GM23248 (cell line): ENCODE data around the gene DDX3X. TPM values are rescaled to one million over a fixed set of nuclear protein-coding genes. Genes with fewer than 3 reads are reported as not detected.

Experiments used
- DNase-seq: peaks from one replicate; pipeline ENCODE4 v3.0.0-alpha.2; 2015
- H2AFZ ChIP-seq: fragments of 200-600 bp; sonication (generic); 2 replicates; pipeline ENCODE4 v1.6.1; 2016; ENCODE audit warnings: antibody characterized with exemption
- H3F3A ChIP-seq: fragments of 200-600 bp; sonication (generic); 2 replicates; pipeline ENCODE4 v1.6.1; 2016; ENCODE audit warnings: mild to moderate bottlenecking, antibody characterized with exemption, mixed run types; ENCODE audit not compliant: insufficient read depth
- H3K27ac ChIP-seq: fragments of 200-600 bp; sonication (generic); 2 replicates; pipeline ENCODE4 v1.5.1; 2016; ENCODE audit warnings: mild to moderate bottlenecking
- H3K27me3 ChIP-seq: fragments of 200-600 bp; sonication (generic); replicated peaks from 2 replicates; pipeline ENCODE4 v1.6.1; 2016; ENCODE audit warnings: mild to moderate bottlenecking; ENCODE audit not compliant: insufficient read depth
- H3K36me3 ChIP-seq: fragments of 200-600 bp; sonication (generic); 2 replicates; pipeline ENCODE4 v1.6.1; 2016; ENCODE audit warnings: low read depth, mild to moderate bottlenecking
- H3K4me1 ChIP-seq: fragments of 200-600 bp; sonication (generic); 2 replicates; pipeline ENCODE4 v1.6.1; 2016; ENCODE audit warnings: mild to moderate bottlenecking; ENCODE audit not compliant: insufficient read depth
- H3K4me2 ChIP-seq: fragments of 200-600 bp; sonication (generic); one replicate; pipeline ENCODE4 v1.6.1; 2016; ENCODE audit warnings: mild to moderate bottlenecking; ENCODE audit not compliant: unreplicated experiment
- H3K4me3 ChIP-seq: fragments of 200-600 bp; sonication (generic); 2 replicates; pipeline ENCODE4 v1.5.1; 2016; ENCODE audit warnings: mild to moderate bottlenecking
- H3K79me2 ChIP-seq: fragments of 200-600 bp; sonication (generic); 2 replicates; pipeline ENCODE4 v1.6.1; 2016; ENCODE audit warnings: mild to moderate bottlenecking; ENCODE audit not compliant: insufficient read depth
- H3K9ac ChIP-seq: fragments of 200-600 bp; sonication (generic); 2 replicates; pipeline ENCODE4 v1.6.1; 2016; ENCODE audit warnings: mild to moderate bottlenecking
- H3K9me2 ChIP-seq: fragments of 200-600 bp; sonication (generic); 2 replicates; pipeline ENCODE4 v1.6.1; 2016; ENCODE audit warnings: mixed run types, mild to moderate bottlenecking, moderate library complexity; ENCODE audit not compliant: insufficient read depth
- H3K9me3 ChIP-seq: fragments of 200-600 bp; sonication (generic); one replicate; pipeline ENCODE4 v1.6.1; 2017; ENCODE audit warnings: low read depth
- H4K20me1 ChIP-seq: fragments of 200-600 bp; sonication (generic); 2 replicates; pipeline ENCODE4 v1.6.0; 2016; ENCODE audit not compliant: insufficient read depth
- EZH2 ChIP-seq: fragments of 200-600 bp; sonication (generic); IDR thresholded peaks from 2 replicates; pipeline ENCODE4 v1.6.1; 2018; ENCODE audit warnings: antibody characterized with exemption, mild to moderate bottlenecking; ENCODE audit not compliant: insufficient read depth, poor library complexity, severe bottlenecking
- EZH2phosphoT487 ChIP-seq: fragments of 200-600 bp; sonication (generic); IDR thresholded peaks from 2 replicates; pipeline ENCODE4 v1.6.1; 2018; ENCODE audit warnings: antibody characterized with exemption, moderate library complexity, mild to moderate bottlenecking, low read depth; ENCODE audit not compliant: insufficient read depth
- WGBS, 2 experiments: methylation state at CpG; one replicate each; pipeline ENCODE4 v1.1.6; 2015 to 2017; ENCODE audit warnings: low lambda C conversion rate in 2 of 2, low coverage in 1 of 2; ENCODE audit errors: missing lambda C conversion rate in 2 of 2; 5-methylcytosine and 5-hydroxymethylcytosine counted together
- in situ Hi-C: fragments of 300-500 bp; cut with MboI; formaldehyde crosslinking; loops from 2 replicates; pipeline ENCODE4 v1.15.0; 2020
- polyA plus RNA-seq: library from polyadenylated mRNA; unstranded; fragments of >200 nt; fragmentation: Nextera tagmentation; extraction: Ambion mirVana; gene quantifications from 2 replicates; pipeline ENCODE4 v1.2.1, GENCODE V29; 2016
- total RNA-seq: library from RNA; depleted of rRNA; stranded (reverse); fragments of >200 nt; shearing (Covaris generic); gene quantifications from 2 replicates; pipeline ENCODE4 v1.2.3, GENCODE V29; 2014

DDX3X gene
- total and polyA plus RNA-seq, 2 experiments from 2014 or later, result 129 to 206 TPM

DNA sequence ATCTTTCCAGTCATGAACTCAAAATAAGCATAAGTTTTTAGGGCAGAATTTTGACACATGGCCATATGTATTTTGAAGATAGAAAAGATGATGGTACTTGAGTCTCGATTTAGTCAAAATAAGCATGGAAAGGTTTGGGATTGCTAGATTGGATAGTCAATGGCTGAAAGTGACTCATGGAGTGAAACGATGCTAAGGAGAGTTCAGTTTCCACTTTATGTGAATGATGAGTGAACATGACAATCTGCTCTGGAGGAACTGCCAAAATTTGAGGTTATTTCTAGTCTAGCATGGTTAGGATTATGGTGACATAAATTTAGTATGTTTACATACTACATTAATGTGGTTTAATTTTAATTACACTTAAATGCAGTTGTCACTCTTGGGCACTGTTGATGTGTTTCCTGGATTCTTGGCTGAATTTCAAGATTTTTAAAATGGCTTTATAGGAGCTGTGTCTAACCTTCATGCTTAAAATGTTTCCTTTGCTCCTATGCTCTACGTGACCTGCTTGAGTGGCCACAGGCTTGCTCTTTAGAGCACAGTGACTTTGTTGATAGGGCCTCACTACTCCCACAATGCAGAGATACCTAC, 17.1 kb downstream of the DDX3X start:
- H2AFZ ChIP-seq, result no peak overlapping the region
- peaks cover 41% of the 10 kb centered on the region for H3K36me3 ChIP-seq
- H3K79me2 ChIP-seq, result 0 out of 2 replicates have a peak, but pooled peaks cover 5% of the 10 kb centered on the region
- peak; percentile 22 for DNase-seq
- no peak overlapping the region for H3K4me2 ChIP-seq
- H4K20me1 ChIP-seq, result no peaks in the 10 kb centered on the region
- H3K9me3 ChIP-seq, result no peaks in the 10 kb centered on the region
- 41 to 47% methylated on average over 3 of the region's 3 CpGs for WGBS, 2 experiments
- peaks cover 54% of the 10 kb centered on the region for H3F3A ChIP-seq
- no peaks in the 10 kb centered on the region for H3K9me2 ChIP-seq
- peaks cover 13% of the 10 kb centered on the region for H3K4me1 ChIP-seq
- H3K27me3 ChIP-seq, result no peaks in the 10 kb centered on the region
- H3K4me3 ChIP-seq, result no peak overlapping the region
- no peak overlapping the region; the same call in 1 of the 2 replicates for H3K27ac ChIP-seq
- H3K9ac ChIP-seq, result no peak overlapping the region
- in situ Hi-C loops, result no loop called here
- TF ChIP-seq EZH2phosphoT487, result no peak
- TF ChIP-seq EZH2, result no peak

DNA sequence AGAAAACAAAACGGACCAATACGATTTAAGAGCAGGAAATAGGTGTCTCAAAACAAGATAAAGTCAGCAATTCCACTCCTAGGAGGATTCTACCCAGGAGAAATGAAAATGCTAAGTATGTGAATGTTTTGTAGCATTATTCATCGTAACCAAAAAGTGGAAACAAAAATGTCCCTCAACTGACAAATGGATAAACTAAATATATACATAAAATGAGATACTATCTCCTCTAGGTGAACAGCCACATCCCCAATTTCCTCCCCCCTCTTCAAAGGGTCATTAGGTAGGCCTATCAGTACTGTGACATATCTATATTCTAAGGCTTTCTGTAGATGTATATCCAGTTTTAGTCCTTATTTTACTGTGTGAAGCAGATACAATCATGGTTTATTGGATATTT, 18.0 kb downstream of the DDX3X start:
- Histone ChIP-seq H2AFZ (no peak overlapping the region), H3K4me2 (no peak overlapping the region), H3K4me3 (no peak overlapping the region), H4K20me1 (no peaks in the 10 kb centered on the region), H3K36me3 (peaks cover 33% of the 10 kb centered on the region), H3K27me3 (no peaks in the 10 kb centered on the region), H3K9me3 (no peaks in the 10 kb centered on the region), H3K4me1 (peaks cover 13% of the 10 kb centered on the region), H3F3A (peaks cover 45% of the 10 kb centered on the region), H3K27ac (no peak overlapping the region), H3K9ac (no peak overlapping the region), H3K79me2 (no peaks in the 10 kb centered on the region), H3K9me2 (no peaks in the 10 kb centered on the region)
- DNase-seq, result no peak
- 85 to 94% methylated on average over 3 of the region's 3 CpGs for WGBS, 2 experiments
- TF ChIP-seq EZH2phosphoT487 (no peak), EZH2 (no peak)
- in situ Hi-C loops, result no loop called here

DNA sequence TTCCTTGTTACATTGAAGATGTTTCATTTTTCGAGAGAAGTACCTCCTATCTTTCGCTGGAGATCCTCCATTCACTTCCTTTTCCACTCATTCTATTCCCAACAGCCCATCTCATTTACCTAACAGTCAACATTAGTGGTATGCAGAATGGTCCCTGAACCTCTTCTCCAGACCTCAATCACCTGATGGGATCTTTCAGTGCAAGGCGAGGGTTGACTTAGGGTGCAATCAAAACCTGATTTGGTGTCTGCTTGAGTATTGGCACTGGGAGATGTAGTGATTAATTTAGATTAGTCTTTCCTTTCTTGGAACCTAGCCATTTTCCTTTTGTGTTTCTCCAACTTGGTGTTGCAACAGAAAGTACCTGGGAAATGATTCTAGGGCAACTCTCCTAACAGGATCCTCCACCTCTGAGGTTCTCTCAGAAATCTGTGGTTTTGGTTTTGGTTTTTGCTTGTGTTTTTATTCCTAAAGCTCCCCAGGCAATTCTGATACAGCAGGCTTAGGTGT, 18.4 kb downstream of the DDX3X start:
- TF ChIP-seq EZH2phosphoT487 (no peak), EZH2 (no peak)
- no peak overlapping the region for H2AFZ ChIP-seq
- no peaks in the 10 kb centered on the region for H3K9me3 ChIP-seq
- H3K27ac ChIP-seq, result no peak overlapping the region
- peaks cover 13% of the 10 kb centered on the region for H3K4me1 ChIP-seq
- no peak overlapping the region for H3K4me3 ChIP-seq
- no peaks in the 10 kb centered on the region for H3K9me2 ChIP-seq
- H3K9ac ChIP-seq, result no peak overlapping the region
- no peak overlapping the region for H3K4me2 ChIP-seq
- H3K79me2 ChIP-seq, result no peaks in the 10 kb centered on the region
- no peaks in the 10 kb centered on the region for H3K27me3 ChIP-seq
- H3K36me3 ChIP-seq, result peaks cover 28% of the 10 kb centered on the region
- in situ Hi-C loops, result no loop called here
- 8 to 46% methylated on average over 2 to 3 of the region's 3 CpGs for WGBS, 2 experiments
- H4K20me1 ChIP-seq, result no peaks in the 10 kb centered on the region
- H3F3A ChIP-seq, result peaks cover 41% of the 10 kb centered on the region
- DNase-seq, result no peak

DNA sequence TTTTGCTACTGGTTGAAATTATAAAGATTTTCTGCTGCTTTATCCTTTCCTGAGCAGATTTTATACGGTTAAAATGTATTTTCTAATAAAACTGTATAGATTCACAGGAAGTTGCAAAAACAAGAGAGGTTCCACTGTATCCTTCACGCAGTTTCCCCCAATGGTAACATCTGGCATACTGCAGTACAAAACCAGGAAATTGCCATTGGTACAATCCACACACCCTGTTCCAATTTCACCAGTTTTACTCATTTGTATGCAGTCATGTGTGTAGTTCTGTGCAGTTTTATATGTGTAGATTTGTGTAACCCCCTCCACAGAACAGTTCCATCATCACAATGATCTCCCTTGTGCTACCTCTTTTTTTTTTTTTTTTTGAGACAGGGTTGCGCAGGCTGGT, 20.0 kb downstream of the DDX3X start:
- peaks cover 13% of the 10 kb centered on the region for H3K4me1 ChIP-seq
- WGBS, 2 experiments, result 96 to 100% methylated on average over 2 to 3 of the region's 3 CpGs

More for the DNA sequence above, 20.0 kb downstream of the DDX3X start:
- Histone ChIP-seq H3K36me3 (peaks cover 15% of the 10 kb centered on the region; the same call in 1 of the 2 replicates), H4K20me1 (no peaks in the 10 kb centered on the region), H3F3A (peaks cover 31% of the 10 kb centered on the region), H2AFZ (no peak overlapping the region), H3K79me2 (no peaks in the 10 kb centered on the region), H3K27me3 (no peaks in the 10 kb centered on the region), H3K9ac (no peak overlapping the region), H3K9me2 (no peaks in the 10 kb centered on the region), H3K4me2 (no peak overlapping the region), H3K9me3 (no peaks in the 10 kb centered on the region), H3K27ac (no peak overlapping the region), H3K4me3 (no peak overlapping the region)
- TF ChIP-seq EZH2phosphoT487 (no peak), EZH2 (no peak)
- in situ Hi-C loops, result no loop called here
- DNase-seq, result no peak
